Cardiac septum (tissue), 1 donor: ENCODE results near the gene LSM10. TPM values are rescaled to one million over a fixed set of nuclear protein-coding genes. Genes with fewer than 3 reads are reported as not detected.

ENCODE experiments used
- DNase-seq: peaks from one replicate; pipeline ENCODE4 v3.0.0-alpha.2; 2020; ENCODE audit warnings: low spot score
- intact Hi-C: fragments of 100-400 bp; cut with DNase I; formaldehyde crosslinking; loops from one replicate; pipeline ENCODE4 v1.14.0; 2022
- total RNA-seq: library from RNA; stranded (reverse); fragmentation: NEBNext Ultra II Directional; extraction: Animal tissue kit (Norgen Biotek cat#: 25700); gene quantifications from one replicate; pipeline ENCODE4 v1.2.1, GENCODE V29; 2021
- donor health status: DM: no; HTN: no; CAD: no.

Gene LSM10
- total RNA-seq, 1 donor from 2014 or later, result 52.7 TPM

DNA sequence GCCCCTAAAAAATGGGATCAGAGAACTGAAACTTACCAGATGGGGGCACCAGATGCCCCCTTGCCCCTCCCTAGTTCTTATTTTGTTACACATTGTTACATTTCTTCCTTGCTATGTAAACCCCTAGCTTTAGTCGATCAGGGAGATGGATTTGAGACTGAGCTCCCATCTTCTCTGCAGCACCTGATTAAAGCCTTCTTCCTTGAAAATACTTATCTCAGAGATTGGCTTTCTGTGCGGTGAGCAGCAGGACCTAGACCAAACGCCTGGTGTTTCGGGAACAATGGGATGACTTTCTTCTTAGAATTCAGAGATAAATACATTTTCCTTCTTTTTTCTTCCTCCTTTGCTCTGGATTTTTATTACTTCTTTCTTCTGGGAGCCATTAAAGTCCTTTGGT, 16.7 kb upstream of the LSM10 start:
- intact Hi-C loops, result no loop called here
- no peak for DNase-seq

DNA sequence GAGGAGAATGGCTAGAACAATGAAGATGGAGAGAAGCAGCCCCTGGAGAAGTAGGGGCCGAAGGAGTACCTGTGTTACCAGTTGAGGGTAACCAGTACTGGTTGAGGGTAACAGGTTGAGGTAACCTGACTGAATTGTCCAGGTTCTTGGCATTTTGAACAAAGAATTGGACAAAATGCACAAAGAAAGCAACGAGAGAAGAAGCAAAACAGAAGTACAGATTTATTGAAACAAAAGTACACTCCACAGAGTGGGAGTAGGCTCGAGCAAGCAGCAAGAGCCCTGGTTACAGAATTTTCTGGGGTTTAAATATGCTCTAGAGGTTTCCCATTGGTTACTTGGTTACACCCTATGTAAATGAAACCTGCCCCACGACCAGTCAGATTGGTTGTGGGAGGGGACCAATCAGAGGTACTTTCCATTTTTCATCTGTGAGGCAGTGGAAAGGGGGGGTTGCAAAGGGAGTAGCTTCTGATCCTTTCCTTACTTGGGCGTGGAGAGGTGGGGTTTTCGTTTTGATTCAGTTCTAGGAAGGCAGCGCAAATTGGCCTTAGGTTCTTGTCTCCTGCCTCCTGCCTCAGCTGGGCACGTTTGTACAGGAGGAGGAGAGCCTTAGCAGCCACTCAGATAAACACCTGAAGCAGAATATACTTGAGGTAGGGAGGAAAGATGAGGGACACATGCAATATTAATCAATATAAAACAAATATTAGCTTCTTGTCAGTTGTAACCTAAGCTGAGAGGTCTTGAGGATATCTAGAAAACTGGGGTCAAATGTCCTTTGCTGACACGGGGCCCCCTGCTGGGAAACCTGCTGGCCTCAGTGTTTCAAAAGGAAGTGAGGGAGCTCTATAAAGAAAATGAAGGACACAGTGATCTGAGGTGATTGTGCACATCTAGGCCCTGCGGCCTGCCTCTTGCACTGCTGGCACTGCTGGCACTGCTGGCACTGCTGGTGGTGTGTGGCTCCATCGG, 14.3 kb upstream of the LSM10 start:
- no peak for DNase-seq
- intact Hi-C loops, result no loop called here

DNA sequence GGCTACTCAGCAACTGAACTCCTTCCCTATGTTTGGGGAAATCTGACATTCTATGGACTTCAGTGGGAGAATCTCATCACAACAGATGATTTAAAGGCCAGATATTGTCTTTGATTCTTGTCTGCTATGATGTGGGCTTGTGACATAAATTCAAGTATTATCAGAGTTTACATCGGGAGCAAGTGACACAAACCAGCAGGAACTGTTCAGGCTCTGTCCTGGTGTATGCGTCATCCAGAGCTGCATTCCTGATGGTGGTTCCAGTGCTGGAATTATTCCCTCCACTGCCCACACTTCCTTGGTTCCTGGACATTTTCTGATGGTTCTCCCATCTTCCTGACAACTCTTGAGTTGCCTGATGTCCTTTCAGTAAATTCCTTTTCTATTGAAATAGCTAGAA, 10.8 kb upstream of the LSM10 start:
- intact Hi-C loops, result no loop called here
- DNase-seq, result no peak

DNA sequence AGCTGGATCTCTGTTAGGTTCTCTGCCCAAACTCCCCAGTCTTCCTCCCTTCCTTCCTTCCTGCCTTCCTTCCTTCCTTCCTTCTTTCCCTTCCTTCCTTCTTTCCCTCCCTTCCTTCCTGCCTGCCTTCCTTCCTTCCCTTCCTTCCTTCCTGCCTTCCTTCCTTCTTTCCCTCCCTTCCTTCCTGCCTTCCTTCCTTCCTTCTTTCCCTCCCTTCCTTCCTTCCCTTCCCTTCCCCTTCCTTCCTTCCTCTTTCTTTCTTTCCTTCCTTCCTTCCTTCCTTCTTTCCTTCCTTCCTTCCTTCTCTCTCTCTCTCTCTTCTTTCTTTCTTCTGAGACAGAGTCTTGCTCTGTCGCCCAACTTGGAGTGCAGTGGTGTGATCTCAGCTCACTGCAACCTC, 8.7 kb upstream of the LSM10 start:
- no peak for DNase-seq
- intact Hi-C loops, result no loop called here

DNA sequence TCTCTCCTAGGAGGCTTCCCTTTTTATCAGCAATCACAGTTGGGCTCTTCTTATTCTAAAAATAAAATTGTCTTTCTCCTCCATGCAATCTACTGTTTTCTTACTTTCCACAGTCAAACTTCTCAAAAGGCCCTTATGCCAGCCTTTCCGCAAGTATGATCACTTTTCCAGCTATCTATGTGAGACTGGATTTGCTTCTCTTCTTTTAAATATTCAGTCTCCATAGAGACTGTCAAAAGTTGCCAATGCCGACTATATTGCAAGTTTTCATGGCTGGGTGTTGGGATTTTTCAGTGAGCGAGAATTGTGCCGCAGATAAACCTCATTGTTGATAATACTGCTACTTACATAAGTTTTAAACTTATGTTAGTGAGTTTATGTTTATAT, 4.8 kb upstream of the LSM10 start:
- intact Hi-C loops, result loop anchor here (5.0 kb wide), 1 partner anchor 35 kb away; no protein-coding TSS in a partner anchor
- no peak for DNase-seq

DNA sequence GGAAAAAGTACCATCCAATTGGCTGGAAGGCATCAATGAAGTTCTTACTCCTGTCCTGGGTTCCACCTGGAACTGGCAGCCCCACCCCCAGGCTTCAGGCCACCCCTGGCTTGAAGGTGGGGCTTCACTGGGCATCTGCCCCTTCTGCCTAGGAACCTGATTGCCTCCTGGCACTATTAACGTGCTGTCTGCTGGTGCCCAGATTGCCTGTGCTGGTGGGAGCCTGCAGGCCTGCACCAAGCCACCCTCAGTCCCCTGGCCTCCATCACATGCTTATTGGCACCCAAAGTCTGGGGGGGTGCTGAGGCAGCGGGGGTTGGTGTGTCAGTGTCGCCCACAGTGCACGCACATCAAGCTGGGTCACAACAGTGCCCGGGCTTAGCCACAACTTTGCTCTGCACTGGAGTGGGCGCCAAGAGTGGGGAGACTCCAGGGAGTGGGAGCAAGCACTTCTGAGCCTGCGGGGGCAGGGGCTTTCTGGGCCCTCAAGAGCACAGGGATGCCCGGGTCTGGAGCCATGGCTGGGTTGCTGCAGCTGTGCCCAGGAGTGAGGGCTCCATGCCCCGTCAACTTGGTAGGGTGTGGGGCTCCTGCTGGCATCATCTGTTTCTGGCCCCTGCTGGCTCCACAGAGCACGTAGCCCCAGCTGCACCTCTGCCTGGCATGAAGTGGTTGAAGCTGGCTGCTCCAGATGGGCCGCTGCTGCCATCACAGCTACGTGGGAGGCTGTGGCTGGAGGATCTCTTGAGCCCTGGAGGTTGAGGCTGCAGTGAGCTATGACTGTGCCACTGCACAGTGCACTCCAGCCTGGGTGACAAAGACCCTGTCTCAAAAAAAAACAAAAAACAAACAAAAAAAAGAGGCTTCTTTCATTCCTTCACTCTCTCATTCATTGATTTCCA, 4.1 kb upstream of the LSM10 start:
- no peak for DNase-seq
- intact Hi-C loops, result loop anchor here (5.0 kb wide), 1 partner anchor 35 kb away; no protein-coding TSS in a partner anchor

GRCh38 chr1:36400825-36401601, 3.3 kb upstream of the LSM10 start:
- intact Hi-C loops, result loop anchor here (5.0 kb wide), 1 partner anchor 34 kb away; no protein-coding TSS in a partner anchor
- peak; percentile 89 for DNase-seq

DNA sequence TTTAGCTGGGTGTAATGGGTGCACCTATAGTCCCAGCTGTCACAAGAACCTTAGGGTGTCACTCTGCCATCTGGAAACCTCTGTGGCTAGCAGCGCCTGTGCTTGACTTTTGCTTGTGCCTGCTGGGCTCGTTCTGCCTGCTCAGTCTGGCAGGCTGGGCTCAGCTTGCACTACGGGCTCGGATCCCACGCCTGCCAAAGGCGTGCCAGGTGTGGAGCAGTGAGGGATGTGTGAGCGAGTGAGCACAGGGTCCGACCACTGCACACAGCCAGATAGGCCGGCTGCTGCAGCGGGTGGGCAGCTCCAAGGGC, 2.8 kb upstream of the LSM10 start:
- no peak for DNase-seq
- intact Hi-C loops, result loop anchor here (5.0 kb wide), 1 partner anchor 33 kb away; no protein-coding TSS in a partner anchor

DNA sequence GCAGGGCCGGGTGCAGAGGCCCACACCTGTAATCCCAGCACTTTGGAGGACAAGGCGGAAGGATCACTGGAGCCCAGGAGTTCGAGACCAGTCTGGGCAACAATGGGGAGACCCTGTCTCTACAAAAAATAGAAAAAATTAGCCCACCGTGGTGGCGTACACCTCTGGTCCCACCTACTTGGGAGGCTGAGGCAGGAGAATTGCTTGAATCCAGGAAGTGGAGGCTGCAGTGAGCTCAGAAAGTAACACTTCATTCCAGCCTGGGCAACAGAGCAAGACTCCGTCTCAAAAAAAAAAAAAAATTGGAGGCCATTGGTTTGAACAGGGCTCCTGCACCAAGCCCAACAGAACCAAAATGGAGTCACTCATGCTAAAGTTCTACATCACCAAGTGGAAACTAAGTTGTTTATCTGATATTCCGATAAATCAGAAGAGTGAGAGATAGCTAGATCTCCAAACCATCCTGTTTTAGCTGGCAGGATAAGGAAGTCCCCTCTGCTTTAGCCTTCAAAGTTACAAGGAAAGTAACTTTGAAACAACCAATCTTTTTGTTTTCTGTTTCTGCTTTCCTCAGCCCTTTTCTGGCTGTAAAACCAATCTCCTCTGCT, 766 bp upstream of the LSM10 start:
- no peak for DNase-seq
- intact Hi-C loops, result loop anchor here (2.0 kb wide), 1 partner anchor 14 kb away; the partner anchor contains the start of gene STK40

DNA sequence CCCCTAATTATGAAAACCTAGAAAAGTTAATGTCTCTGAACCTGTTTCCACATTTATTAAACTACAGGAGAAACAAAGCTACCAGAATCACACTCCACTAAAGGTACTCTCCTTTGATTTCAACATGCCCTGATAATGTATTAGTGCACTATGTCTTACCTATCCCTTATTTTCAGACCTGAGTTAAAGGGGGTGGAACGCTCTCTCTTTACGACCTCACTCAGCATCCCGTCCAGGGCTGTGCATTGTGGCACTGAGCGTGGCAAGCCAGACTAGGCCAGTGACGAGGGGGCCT, 678 bp downstream of the LSM10 start:
- DNase-seq, result no peak

DNA sequence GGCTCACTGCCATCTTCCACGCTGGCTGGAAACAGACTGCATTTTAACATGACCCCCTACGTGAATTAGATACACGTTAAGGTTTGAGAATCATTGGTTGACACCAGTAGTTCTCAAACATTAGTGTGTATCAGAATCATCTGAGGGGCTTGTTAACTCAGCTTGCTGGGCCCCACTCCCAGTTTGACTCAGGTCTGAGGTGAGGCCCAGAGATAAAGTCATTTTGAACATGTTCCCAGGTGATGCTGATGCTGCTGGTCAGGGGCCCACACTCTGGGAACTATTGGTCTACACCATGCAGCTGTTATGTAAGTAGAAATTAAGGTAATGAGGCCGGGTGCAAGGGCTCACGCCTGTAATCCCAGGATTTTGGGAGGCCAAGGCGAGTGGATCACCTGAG, 1.3 kb downstream of the LSM10 start:
- intact Hi-C loops, result no loop called here
- no peak for DNase-seq

More for the DNA sequence above, 678 bp downstream of the LSM10 start:
- intact Hi-C loops, result no loop called here

GRCh38 chr1:36393686-36394085, 4.0 kb downstream of the LSM10 start:
- intact Hi-C loops, result no loop called here
- DNase-seq, result no peak

DNA sequence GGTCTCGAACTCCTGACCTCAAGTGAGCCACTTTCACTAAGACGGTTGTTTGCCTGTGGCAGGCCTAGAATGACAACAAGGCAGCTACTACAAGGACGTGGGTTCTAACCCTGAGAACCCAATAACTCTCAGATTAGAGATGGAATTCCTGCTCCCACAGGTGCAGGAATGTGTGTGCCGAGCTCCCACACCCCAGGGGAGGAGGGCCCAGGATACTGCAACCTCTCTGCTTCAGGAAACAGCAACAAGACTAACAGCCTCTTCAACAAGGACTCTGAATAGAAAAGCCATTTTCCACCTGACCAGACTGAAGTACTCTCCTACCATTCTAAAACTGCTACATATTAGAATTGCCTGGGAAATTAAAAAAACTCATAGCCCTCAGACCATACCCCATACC, 4.9 kb downstream of the LSM10 start:
- DNase-seq, result no peak
- intact Hi-C loops, result no loop called here

GRCh38 chr1:36391271-36391670, 6.4 kb downstream of the LSM10 start:
- no peak for DNase-seq
- intact Hi-C loops, result no loop called here

DNA sequence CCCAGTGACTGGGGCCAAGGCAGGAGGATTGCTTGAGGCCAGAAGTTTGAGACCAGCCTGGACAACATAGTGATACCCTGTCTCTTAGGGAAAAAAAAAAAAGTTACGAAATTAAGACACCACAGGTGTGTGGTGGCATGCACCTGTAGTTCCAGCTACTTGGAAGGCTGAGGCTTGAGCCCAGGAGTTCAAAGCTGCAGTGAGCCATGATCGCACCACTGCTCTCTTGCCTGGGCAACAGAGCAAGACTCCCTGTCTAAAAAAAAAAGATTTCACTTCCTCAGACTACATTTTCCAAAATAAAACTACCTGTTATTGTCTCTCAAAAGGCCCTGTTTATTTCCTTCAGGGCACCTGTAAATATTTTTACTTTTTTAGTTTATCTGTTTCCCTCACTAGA, 7.3 kb downstream of the LSM10 start:
- intact Hi-C loops, result no loop called here
- no peak for DNase-seq

- intact Hi-C loops, result loop anchor here (5.0 kb wide), 1 partner anchor 68 kb away; the partner anchor contains the start of gene EVA1B
Measured at GRCh38 chr1:36389999-36390398, 7.7 kb downstream of the LSM10 start.

GRCh38 chr1:36389261-36389660, 8.4 kb downstream of the LSM10 start:
- DNase-seq, result no peak

More at GRCh38 chr1:36389999-36390398, 7.7 kb downstream of the LSM10 start:
- no peak for DNase-seq

DNA sequence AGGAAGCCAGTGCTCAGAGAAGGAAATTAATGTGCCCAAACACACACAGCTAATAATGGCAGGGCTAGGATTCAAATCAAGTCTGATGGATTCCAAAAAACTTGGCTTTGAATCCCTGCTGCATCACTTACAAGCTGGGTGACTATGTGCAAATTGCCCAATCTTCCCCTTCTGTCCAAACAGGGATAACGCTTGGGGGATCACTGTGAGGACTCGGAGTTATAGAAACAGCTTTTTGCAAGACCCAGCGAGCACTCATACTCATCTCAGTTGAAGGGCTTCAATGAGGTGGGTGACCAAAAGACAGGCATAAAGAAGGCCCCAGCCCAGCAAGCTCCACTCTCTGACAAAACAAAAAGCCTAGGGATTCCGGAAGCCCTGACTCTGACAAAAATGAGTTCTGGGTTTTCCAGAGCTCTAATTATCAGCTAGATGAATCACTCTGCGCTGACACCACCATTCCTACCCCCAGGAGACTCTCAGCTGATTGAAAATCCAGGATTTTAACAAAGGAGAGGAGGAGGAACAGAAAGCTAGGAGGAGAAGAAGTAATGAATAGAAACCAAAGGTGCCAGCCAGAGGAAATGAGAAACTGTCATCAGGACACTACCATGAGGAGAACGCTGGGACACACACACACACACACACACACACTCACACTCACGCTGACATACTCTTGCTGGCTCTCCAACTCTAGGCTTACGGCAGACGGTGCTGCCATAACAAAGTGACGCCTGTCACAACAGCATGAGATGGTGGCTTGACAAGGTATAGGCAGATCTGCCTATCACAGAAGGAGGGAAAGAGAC, 10.4 kb downstream of the LSM10 start:
- DNase-seq, result no peak
- intact Hi-C loops, result loop anchor here (2.0 to 5.0 kb wide), 2 partner anchors 65 to 231 kb away; partner anchors contain the start of genes EVA1B and MAP7D1

More at GRCh38 chr1:36389261-36389660, 8.4 kb downstream of the LSM10 start:
- intact Hi-C loops, result loop anchor here (5.0 kb wide), 1 partner anchor 67 kb away; the partner anchor contains the start of gene EVA1B
